AG08396 (cell line): Measurements from ENCODE around the gene PDCD6IP.
A peak's percentile ranks its signal among the peaks of the same experiment; 100 is the strongest.
"Not testable (repeated sequence)": the region's sequence is repeated elsewhere in the genome, so short reads cannot be mapped to it uniquely, and the experiment has no call there.

Experiments
- DNase-seq: peaks from one replicate; pipeline ENCODE4 v3.0.0; 2012; ENCODE audit warnings: low spot score, mixed read lengths

Gene PDCD6IP

DNA sequence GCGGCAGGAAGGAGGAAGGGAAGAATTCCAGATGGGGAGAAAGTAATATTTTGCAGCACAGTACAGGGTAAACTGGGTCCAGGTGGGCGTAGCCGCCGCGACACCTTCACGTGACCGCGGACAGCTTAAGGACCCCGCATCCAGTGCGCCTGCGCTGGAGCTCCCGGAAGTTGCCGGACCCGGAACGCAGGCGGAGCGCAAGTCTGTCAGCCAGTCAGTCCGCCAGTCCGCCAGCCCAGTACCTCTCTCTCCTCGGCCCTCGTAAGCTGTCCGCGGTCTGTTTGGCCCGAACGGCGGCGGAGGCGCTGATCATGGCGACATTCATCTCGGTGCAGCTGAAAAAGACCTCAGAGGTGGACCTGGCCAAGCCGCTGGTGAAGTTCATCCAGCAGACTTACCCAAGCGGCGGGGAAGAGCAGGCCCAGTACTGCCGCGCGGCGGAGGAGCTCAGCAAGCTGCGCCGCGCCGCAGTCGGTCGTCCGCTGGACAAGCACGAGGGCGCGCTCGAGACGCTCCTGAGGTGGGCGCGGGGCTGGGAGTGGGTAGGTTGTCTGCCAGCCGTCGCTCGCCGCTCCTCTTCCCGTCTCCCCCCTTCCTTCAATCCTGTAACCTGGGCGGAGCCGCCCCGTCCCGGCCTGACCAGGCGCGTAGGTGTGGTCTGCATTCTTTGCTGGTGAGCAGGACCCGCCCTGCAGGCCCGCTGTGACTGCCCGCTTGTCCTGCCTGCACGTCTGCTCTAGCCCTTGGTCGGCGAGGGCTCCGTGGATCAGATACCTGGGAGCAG, at the start of gene PDCD6IP:
TSS of gene PDCD6IP (plus strand) at position 213 of the 784 bp plus-strand sequence. CDS start at position 312, 99 bp downstream.
- DNase-seq: peak; percentile 96

- DNase-seq: peak; percentile 8
These were observed 48.8 kb upstream of the PDCD6IP start for GRCh38 chr3:33749546-33750210.

GRCh38 chr3:33750211-33750548, 48.2 kb upstream of the PDCD6IP start:
- no peak for DNase-seq

- DNase-seq: no peak
These were observed 47.1 kb upstream of the PDCD6IP start for GRCh38 chr3:33751336-33751735.

DNA sequence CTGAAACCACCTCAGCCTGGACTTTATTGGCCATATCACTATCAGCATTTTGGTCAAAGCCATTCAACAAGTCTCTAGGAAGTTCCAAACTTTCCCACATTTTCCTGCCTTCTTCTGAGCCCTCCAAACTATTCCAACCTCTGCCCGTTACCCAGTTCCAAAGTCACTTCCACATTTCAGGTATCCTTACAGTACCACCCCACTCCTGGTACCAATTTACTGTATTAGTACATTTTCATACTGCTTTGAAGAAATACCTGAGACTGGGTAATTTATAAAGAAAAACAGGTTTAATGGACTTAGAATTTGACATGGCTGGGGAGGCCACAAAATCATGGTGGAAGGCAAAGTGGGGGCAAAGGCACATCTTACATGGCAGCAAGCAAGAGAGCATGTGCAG, 44.0 kb upstream of the PDCD6IP start:
- DNase-seq: not testable (repeated sequence)

DNA sequence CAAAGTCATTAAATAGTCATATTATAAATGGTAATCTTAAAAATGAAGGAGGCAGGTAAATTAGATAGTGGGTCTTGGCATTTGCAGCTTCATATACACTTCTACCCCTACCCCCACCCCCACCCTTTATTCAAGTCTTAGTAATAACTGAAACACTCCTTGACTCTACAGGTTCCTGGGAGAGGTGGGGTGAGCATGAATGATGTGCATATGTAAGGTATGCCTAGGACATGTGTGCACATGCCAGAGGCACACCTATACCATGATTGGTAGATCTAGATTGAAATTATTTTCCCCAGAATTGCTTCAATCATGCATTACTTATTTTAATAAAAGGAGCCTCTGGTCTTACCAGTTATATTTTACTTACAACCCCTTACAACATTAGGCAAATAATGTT, 40.1 kb upstream of the PDCD6IP start:
- no peak for DNase-seq

DNA sequence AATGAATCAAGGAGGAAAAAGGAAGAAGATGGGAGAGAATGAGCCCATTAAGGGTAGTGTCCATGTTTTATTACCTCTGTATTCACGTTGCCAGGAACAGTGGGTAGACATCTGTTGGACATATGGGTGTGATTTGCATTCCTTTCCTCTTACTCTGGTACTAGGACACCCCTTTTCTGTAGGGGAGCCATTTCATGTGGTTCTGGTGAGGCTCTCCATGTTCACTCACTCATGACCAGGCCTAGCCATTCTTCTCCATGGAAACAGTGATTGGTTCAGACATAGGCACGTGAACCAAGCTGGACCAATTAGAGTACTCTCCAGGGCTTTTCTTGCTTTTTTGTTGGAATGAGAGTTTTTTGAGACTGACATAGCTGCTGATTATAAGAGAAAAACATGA, 39.6 kb upstream of the PDCD6IP start:
- DNase-seq: no peak

- no peak for DNase-seq
These were observed 29.7 kb upstream of the PDCD6IP start for GRCh38 chr3:33768578-33769330.

GRCh38 chr3:33773637-33774036, 24.8 kb upstream of the PDCD6IP start:
- DNase-seq: no peak

DNA sequence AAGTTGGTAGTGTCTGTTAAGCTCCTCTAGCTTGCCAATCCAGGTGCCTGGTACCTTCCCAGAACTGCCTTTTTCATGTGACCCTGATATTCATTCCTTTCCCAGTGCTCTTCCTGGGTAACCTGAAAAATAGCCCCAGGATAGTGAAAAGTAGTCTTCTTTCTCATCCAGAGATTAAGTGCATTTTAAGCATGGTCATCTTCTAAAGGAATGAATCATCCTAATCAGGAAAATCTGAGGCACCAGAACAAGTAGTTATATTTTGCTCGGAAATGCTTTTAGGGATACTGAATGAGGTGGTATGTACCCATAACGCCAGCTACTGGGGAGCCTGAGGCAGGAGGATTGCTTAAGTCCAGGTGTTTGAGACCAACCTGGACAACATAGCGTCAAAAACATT, 23.1 kb upstream of the PDCD6IP start:
- DNase-seq: no peak

DNA sequence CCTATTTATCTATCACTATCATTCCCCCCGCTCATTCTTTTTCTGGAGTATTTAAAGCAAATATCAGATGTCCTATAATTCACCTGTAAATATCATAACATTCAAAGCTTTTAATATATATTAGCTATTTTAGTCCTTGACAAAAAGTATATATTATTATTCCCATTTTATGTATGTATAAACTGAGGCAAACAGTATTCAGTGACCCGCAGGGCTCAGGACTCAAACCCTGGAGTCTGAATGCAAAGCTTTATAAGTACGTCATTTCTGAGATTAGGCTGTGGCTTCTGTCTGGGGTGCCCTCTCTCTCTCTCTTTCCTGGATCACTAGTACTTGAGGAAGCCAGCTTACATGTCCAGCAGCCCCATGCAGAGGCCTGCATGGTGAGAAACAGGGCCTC, 20.4 kb upstream of the PDCD6IP start:
- no peak for DNase-seq

GRCh38 chr3:33779751-33780150, 18.7 kb upstream of the PDCD6IP start:
- DNase-seq: no peak

DNA sequence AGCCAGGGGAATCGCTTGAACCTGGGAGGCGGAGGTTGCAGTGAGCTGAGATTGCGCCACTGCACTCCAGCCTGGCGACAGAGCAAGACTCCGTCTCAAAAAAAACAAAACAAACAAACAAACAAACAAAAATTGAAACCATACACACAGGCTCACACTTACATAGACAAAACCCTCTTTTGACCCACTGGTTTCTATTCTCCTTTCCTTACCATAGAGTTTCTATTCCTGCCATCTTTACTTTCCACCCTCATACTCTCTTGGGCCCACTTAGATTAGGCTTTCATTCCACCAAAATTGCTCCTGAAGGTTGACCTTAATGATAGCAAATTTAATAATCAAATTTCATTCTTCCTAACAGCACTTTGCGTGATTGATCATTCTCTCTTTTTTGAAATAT, 17.0 kb upstream of the PDCD6IP start:
- not testable (repeated sequence) for DNase-seq

- no peak for DNase-seq
These were observed 11.7 kb upstream of the PDCD6IP start for GRCh38 chr3:33786565-33787327.

- DNase-seq: peak; percentile 57
These were observed 11.0 kb upstream of the PDCD6IP start for GRCh38 chr3:33787328-33788009.

DNA sequence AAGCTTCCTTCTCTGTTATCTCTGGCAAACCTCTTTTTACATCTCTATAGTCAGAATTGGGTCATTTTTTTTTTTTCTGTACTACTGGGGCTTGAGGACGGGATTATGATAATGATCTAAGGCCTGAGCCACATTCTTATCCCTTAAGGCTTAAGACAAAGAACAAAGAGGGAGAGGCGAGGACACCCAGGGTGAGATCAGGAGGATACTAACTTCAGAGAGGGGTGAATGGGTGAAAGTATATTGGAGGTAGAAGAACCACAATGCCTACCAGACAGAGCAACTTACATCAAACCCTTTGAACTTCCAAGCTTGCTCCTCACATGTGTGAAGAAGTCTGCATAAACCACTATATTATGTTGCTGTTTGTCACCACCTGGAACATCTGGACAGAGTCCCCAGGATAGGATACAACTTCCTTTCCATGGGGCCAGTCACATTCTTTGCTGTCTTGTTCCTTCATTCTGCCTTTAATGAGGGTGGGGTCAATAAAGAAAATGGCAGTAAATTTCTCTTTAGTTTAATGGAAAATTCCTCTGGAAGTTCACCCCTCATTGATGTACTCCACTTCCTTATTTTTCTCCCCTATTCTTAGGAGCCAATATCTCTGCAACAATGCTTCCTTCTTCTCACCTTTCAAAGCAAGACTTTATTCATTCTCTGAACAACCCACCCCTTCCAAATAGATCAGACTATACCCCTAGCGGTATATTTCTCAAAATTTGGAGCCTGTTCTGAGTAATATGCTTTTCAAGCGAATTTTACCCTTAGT, 9.1 kb upstream of the PDCD6IP start:
- no peak for DNase-seq

DNA sequence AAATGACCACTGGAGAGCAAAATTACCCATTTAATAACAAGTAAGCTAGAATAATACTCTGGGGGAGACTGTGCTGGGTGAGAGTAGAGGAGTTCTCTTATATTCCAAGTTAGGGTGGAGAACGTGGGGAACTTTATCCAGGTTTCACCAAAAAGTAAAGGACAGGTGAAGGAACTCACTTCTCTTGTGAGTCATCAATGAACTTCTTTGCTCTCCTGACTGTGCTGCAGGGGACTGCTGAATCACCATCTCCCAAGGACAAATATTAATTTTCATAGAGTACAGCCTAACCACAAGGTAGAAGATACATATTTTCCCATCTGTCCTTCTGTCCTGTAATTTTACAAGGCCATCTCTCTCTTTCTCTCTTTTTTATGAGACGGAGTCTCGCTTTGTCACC, 8.3 kb upstream of the PDCD6IP start:
- DNase-seq: no peak

DNA sequence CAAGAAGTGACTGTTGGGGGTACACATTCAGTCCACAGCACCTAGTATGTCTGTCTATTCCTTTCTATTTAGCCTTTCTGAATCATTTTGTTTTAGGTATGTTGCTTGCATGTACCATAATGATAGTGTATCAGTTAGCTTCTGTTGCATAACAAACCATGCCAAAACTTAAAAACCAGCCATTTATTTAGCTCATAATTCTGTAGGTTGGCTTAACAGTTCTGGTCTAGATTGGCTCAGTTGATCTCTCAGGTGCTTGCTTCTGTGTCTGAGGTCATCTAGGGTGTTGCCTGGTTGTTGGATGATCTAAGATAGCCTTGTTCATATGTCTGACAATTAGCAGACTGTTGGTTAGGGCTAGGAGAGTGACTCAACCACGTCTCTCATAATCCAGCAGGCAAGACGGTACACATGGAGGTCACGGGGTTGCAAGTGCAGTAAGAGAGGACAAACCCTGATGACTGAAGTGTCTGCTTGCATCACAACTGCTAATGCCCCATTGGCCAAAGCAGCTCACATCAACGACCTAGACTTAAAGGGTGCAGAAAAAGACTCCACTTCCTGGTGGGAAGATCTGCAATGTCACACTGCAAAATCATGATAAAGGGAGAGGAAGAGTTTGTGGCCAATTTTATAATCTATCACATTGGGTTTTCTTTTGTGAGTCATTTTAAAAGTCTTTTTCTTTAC, 6.8 kb upstream of the PDCD6IP start:
- no peak for DNase-seq

- DNase-seq: no peak
These were observed 6.1 kb upstream of the PDCD6IP start for GRCh38 chr3:33792167-33792892.

DNA sequence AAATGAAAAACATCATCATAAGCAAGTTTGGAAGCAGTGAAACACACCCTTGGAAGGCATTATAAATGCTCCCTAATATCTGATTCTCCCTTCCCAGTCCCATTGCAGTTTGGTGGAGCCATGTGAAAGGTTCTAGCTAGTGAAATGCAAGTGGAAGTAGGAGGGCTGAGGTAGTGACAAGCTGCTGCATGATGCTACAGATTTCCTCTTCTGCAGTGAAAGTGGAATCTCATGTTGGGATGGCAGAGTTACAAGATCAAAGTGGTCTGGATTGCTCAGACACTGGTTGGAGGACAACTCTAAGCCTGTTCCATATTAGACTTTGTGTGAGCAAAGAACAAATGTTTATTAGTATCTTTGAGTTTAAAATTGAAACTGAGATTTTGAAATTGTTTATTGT, 3.3 kb upstream of the PDCD6IP start:
- DNase-seq: no peak
